Hepatocyte (in vitro differentiated cells): ENCODE data around the gene CAMKK2. TPM values are rescaled to one million over a fixed set of nuclear protein-coding genes. Genes with fewer than 3 reads are reported as not detected.
A peak's percentile ranks its signal among the peaks of the same experiment; 100 is the strongest.
"Not testable (repeated sequence)": the region's sequence is repeated elsewhere in the genome, so short reads cannot be mapped to it uniquely, and the experiment has no call there.

Experiments
- DNase-seq: peaks from one replicate; pipeline ENCODE4 v3.0.0-alpha.2; 2016; ENCODE audit warnings: low spot score
- H2AFZ ChIP-seq: fragments of 200-600 bp; sonication (generic); 2 replicates; pipeline ENCODE4 v1.6.0; 2016; ENCODE audit warnings: antibody characterized with exemption, mild to moderate bottlenecking
- H3K27ac ChIP-seq: fragments of 200-600 bp; sonication (generic); 2 replicates; pipeline ENCODE4 v1.5.1; 2016; ENCODE audit warnings: mild to moderate bottlenecking
- H3K27me3 ChIP-seq: fragments of 200-600 bp; sonication (generic); 2 replicates; pipeline ENCODE4 v1.6.1; 2016
- H3K36me3 ChIP-seq: fragments of 200-600 bp; sonication (generic); replicated peaks from 2 replicates; pipeline ENCODE4 v1.5.1; 2016; ENCODE audit warnings: low read depth; ENCODE audit not compliant: insufficient read depth
- H3K4me1 ChIP-seq: fragments of 200-600 bp; sonication (generic); 2 replicates; pipeline ENCODE4 v1.5.1; 2016; ENCODE audit warnings: mild to moderate bottlenecking, moderate library complexity; ENCODE audit not compliant: insufficient read depth
- H3K4me2 ChIP-seq: fragments of 200-600 bp; sonication (generic); 2 replicates; pipeline ENCODE4 v1.6.0; 2016
- H3K4me3 ChIP-seq: fragments of 200-600 bp; sonication (generic); 2 replicates; pipeline ENCODE4 v1.5.1; 2016; ENCODE audit warnings: mild to moderate bottlenecking
- H3K79me2 ChIP-seq: fragments of 200-600 bp; sonication (generic); 2 replicates; pipeline ENCODE4 v1.6.0; 2017; ENCODE audit warnings: mild to moderate bottlenecking
- H3K9me2 ChIP-seq: fragments of 200-600 bp; sonication (generic); replicated peaks from 2 replicates; pipeline ENCODE4 v1.6.0; 2017; ENCODE audit warnings: mild to moderate bottlenecking; ENCODE audit not compliant: insufficient read depth
- H3K9me3 ChIP-seq: fragments of 200-600 bp; sonication (generic); 2 replicates; pipeline ENCODE4 v1.5.1; 2016; ENCODE audit warnings: low read depth, mild to moderate bottlenecking
- H4K20me1 ChIP-seq: fragments of 200-600 bp; sonication (generic); 2 replicates; pipeline ENCODE4 v1.6.0; 2016; ENCODE audit warnings: mild to moderate bottlenecking; ENCODE audit not compliant: insufficient read depth, poor library complexity, severe bottlenecking
- CTCF ChIP-seq: fragments of 200-600 bp; sonication (generic); IDR thresholded peaks from 2 replicates; pipeline ENCODE4 v1.5.1; 2016; ENCODE audit warnings: antibody characterized with exemption, mild to moderate bottlenecking; ENCODE audit not compliant: poor library complexity
- EZH2 ChIP-seq: fragments of 200-600 bp; sonication (generic); IDR thresholded peaks from 2 replicates; pipeline ENCODE4 v1.6.1; 2016; ENCODE audit warnings: antibody characterized with exemption, mild to moderate bottlenecking, borderline replicate concordance
- EZH2phosphoT487 ChIP-seq: fragments of 200-600 bp; sonication (generic); IDR thresholded peaks from one replicate; pipeline ENCODE4 v1.6.1; 2018; ENCODE audit warnings: antibody characterized with exemption, mild to moderate bottlenecking, low read depth, moderate library complexity; ENCODE audit not compliant: unreplicated experiment, severe bottlenecking
- WGBS: methylation state at CpG from one replicate; pipeline ENCODE4 v1.1.6; 2016; ENCODE audit warnings: low lambda C conversion rate; ENCODE audit errors: missing lambda C conversion rate; 5-methylcytosine and 5-hydroxymethylcytosine counted together
- polyA plus RNA-seq: library from polyadenylated mRNA; unstranded; fragments of >200 nt; fragmentation: Nextera tagmentation; extraction: Ambion mirVana; gene quantifications from 2 replicates; pipeline ENCODE4 v1.2.1, GENCODE V29; 2016
- total RNA-seq: library from RNA; depleted of rRNA; stranded (reverse); fragments of >200 nt; gene quantifications from 2 replicates; pipeline ENCODE4 v1.2.3, GENCODE V29; 2014

The CAMKK2 gene
- total and polyA plus RNA-seq, 2 experiments from 2014 or later = 21.5 to 21.9 TPM

- TF ChIP-seq EZH2phosphoT487 (no peak), CTCF (no peak), EZH2 (no peak)
- Histone ChIP-seq H4K20me1 (no peaks in the 10 kb centered on the region), H3K4me1 (peaks cover 22% of the 10 kb centered on the region), H3K36me3 (no peaks in the 10 kb centered on the region), H2AFZ (no peak overlapping the region), H3K9me2 (no peaks in the 10 kb centered on the region), H3K9me3 (no peaks in the 10 kb centered on the region), H3K4me2 (no peak overlapping the region), H3K79me2 (no peaks in the 10 kb centered on the region), H3K27me3 (no peaks in the 10 kb centered on the region), H3K4me3 (no peak overlapping the region), H3K27ac (no peak overlapping the region)
- DNase-seq = no peak
- WGBS = 93% methylated on average over 16 of the region's 16 CpGs
These were observed 64.3 kb downstream of the CAMKK2 start for GRCh38 chr12:121232163-121232562.

DNA sequence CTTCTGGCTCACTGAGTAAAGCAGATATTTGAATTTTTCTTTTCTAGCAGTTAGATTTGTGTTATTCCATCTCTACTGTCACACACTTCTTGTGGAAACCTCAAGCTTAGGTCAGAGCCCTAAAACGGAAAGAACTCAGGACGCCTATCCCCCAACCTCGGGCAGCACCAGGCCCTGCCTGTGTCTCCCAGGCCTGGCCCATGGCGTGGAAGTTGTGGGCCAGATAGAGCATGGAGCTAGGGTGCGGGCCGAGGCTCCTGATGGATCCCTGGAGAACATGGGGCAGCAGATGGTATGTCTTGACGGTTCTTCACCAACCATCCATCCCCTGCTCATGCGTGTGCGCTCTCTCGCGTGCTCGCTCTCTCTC, 66.0 kb downstream of the CAMKK2 start:
- peaks cover 26% of the 10 kb centered on the region for H3K4me1 ChIP-seq
- H3K9me2 ChIP-seq = no peaks in the 10 kb centered on the region
- no peak overlapping the region for H3K4me3 ChIP-seq
- no peak overlapping the region for H3K4me2 ChIP-seq
- peak overlapping the region; percentile 28 for H3K27ac ChIP-seq
- no peaks in the 10 kb centered on the region for H3K9me3 ChIP-seq
- no peak for TF ChIP-seq EZH2phosphoT487
- TF ChIP-seq EZH2 = no peak
- TF ChIP-seq CTCF = no peak
- H2AFZ ChIP-seq = no peak overlapping the region
- WGBS = 95% methylated on average over 12 of the region's 12 CpGs
- H3K36me3 ChIP-seq = no peaks in the 10 kb centered on the region
- H3K27me3 ChIP-seq = no peaks in the 10 kb centered on the region
- H3K79me2 ChIP-seq = no peaks in the 10 kb centered on the region
- no peaks in the 10 kb centered on the region for H4K20me1 ChIP-seq
- DNase-seq = no peak

GRCh38 chr12:121229826-121230537, 66.5 kb downstream of the CAMKK2 start:
- not testable (repeated sequence) for H3K9me2 ChIP-seq, H3K79me2 ChIP-seq, H3K36me3 ChIP-seq, H3K27me3 ChIP-seq, H3K4me3 ChIP-seq, H2AFZ ChIP-seq, H3K9me3 ChIP-seq, H4K20me1 ChIP-seq
- WGBS = 42% methylated on average over 19 of the region's 19 CpGs
- TF ChIP-seq CTCF = peak; percentile 84
- H3K27ac ChIP-seq = peak overlapping the region; percentile 67
- H3K4me1 ChIP-seq = peaks cover 26% of the 10 kb centered on the region
- DNase-seq = peak; percentile 93
- H3K4me2 ChIP-seq = peak overlapping the region; percentile 47
